ENCODE data around the gene ZBED3. TPM values are rescaled to one million over a fixed set of nuclear protein-coding genes. Genes with fewer than 3 reads are reported as not detected.
"Not testable (repeated sequence)": the region's sequence is repeated elsewhere in the genome, so short reads cannot be mapped to it uniquely, and the experiment has no call there.

Gene ZBED3
- total RNA-seq (2014; rRNA removed; shearing (Covaris generic); ENCODE audit: low replicate concordance), result 0.20 TPM in 1 of 2 replicates, not detected in the other

- no peaks in the 10 kb centered on the region for H3K27me3 ChIP-seq
- H3K36me3 ChIP-seq, result no peaks in the 10 kb centered on the region
- peak within 1 kb of the TSS; percentile 57 for H3K4me3 ChIP-seq
- no peaks in the 10 kb centered on the region for H3K9me3 ChIP-seq
- DNase-seq, result peak; percentile 72
Observed at GRCh38 chr5:77086689-77087483, at the start of gene ZBED3. ZBED3 (minus strand) TSS chr5:77087285; CDS start chr5:77077878, 9,407 bp downstream.

- Histone ChIP-seq H3K27me3 (no peaks in the 10 kb centered on the region), H3K4me3 (no peak overlapping the region), H3K9me3 (no peaks in the 10 kb centered on the region), H3K36me3 (no peaks in the 10 kb centered on the region)
- DNase-seq, result peak; percentile 97
Observed at GRCh38 chr5:77133061-77133758, 46.1 kb upstream of the ZBED3 start.

- DNase-seq, result no peak
- H3K27me3 ChIP-seq, result no peaks in the 10 kb centered on the region
- no peaks in the 10 kb centered on the region for H3K36me3 ChIP-seq
- no peaks in the 10 kb centered on the region for H3K9me3 ChIP-seq
- H3K4me3 ChIP-seq, result no peak overlapping the region
Observed at GRCh38 chr5:77131361-77131760, 44.3 kb upstream of the ZBED3 start.

- Histone ChIP-seq H3K9me3 (no peaks in the 10 kb centered on the region), H3K4me3 (no peak overlapping the region), H3K36me3 (no peaks in the 10 kb centered on the region), H3K27me3 (no peaks in the 10 kb centered on the region)
- DNase-seq, result peak; percentile 48
Observed at GRCh38 chr5:77129391-77129990, 42.4 kb upstream of the ZBED3 start.

GRCh38 chr5:77128411-77129061 is 41.5 kb upstream of the ZBED3 start:
- DNase-seq, result no peak
- Histone ChIP-seq H3K27me3 (no peaks in the 10 kb centered on the region), H3K36me3 (no peaks in the 10 kb centered on the region), H3K4me3 (no peak overlapping the region), H3K9me3 (no peaks in the 10 kb centered on the region)

- H3K9me3 ChIP-seq, result no peaks in the 10 kb centered on the region
- no peaks in the 10 kb centered on the region for H3K27me3 ChIP-seq
- no peaks in the 10 kb centered on the region for H3K36me3 ChIP-seq
- H3K4me3 ChIP-seq, result no peak overlapping the region
- DNase-seq, result no peak
Observed at GRCh38 chr5:77123057-77123456, 36.0 kb upstream of the ZBED3 start.

- Histone ChIP-seq H3K27me3 (no peaks in the 10 kb centered on the region), H3K4me3 (no peak overlapping the region), H3K36me3 (no peaks in the 10 kb centered on the region), H3K9me3 (no peaks in the 10 kb centered on the region)
- DNase-seq, result no peak
Observed at GRCh38 chr5:77120706-77121105, 33.6 kb upstream of the ZBED3 start.

GRCh38 chr5:77120086-77120485 is 33.0 kb upstream of the ZBED3 start:
- no peak overlapping the region for H3K4me3 ChIP-seq

GRCh38 chr5:77117161-77117560 is 30.1 kb upstream of the ZBED3 start:
- no peaks in the 10 kb centered on the region for H3K27me3 ChIP-seq
- no peak overlapping the region for H3K4me3 ChIP-seq
- no peaks in the 10 kb centered on the region for H3K36me3 ChIP-seq
- no peaks in the 10 kb centered on the region for H3K9me3 ChIP-seq
- no peak for DNase-seq

More at GRCh38 chr5:77120086-77120485, 33.0 kb upstream of the ZBED3 start:
- no peaks in the 10 kb centered on the region for H3K27me3 ChIP-seq
- H3K9me3 ChIP-seq, result no peaks in the 10 kb centered on the region
- no peak for DNase-seq
- no peaks in the 10 kb centered on the region for H3K36me3 ChIP-seq

GRCh38 chr5:77107035-77107434 is 19.9 kb upstream of the ZBED3 start:
- H3K9me3 ChIP-seq, DNase-seq, H3K36me3 ChIP-seq, H3K27me3 ChIP-seq, H3K4me3 ChIP-seq: not testable (repeated sequence)

GRCh38 chr5:77104813-77105212 is 17.7 kb upstream of the ZBED3 start:
- H3K36me3 ChIP-seq, result no peaks in the 10 kb centered on the region
- H3K9me3 ChIP-seq, result no peaks in the 10 kb centered on the region
- no peak overlapping the region for H3K4me3 ChIP-seq
- no peak for DNase-seq
- no peaks in the 10 kb centered on the region for H3K27me3 ChIP-seq

- Histone ChIP-seq H3K36me3 (no peaks in the 10 kb centered on the region), H3K4me3 (no peak overlapping the region), H3K27me3 (no peaks in the 10 kb centered on the region), H3K9me3 (no peaks in the 10 kb centered on the region)
- no peak for DNase-seq
Observed at GRCh38 chr5:77103457-77103856, 16.4 kb upstream of the ZBED3 start.

GRCh38 chr5:77102549-77102948 is 15.5 kb upstream of the ZBED3 start:
- H3K36me3 ChIP-seq, result no peaks in the 10 kb centered on the region
- no peaks in the 10 kb centered on the region for H3K27me3 ChIP-seq
- H3K4me3 ChIP-seq, result no peak overlapping the region
- DNase-seq, result no peak
- no peaks in the 10 kb centered on the region for H3K9me3 ChIP-seq

GRCh38 chr5:77101298-77101697 is 14.2 kb upstream of the ZBED3 start:
- DNase-seq, result peak; percentile 64
- Histone ChIP-seq H3K27me3 (no peaks in the 10 kb centered on the region), H3K9me3 (no peaks in the 10 kb centered on the region), H3K4me3 (no peak overlapping the region), H3K36me3 (no peaks in the 10 kb centered on the region)

- no peaks in the 10 kb centered on the region for H3K9me3 ChIP-seq
- H3K27me3 ChIP-seq, result no peaks in the 10 kb centered on the region
- H3K4me3 ChIP-seq, result no peak overlapping the region
- H3K36me3 ChIP-seq, result no peaks in the 10 kb centered on the region
- no peak for DNase-seq
Observed at GRCh38 chr5:77095189-77095588, 8.1 kb upstream of the ZBED3 start.

GRCh38 chr5:77087484-77088261 is 588 bp upstream of the ZBED3 start:
- Histone ChIP-seq H3K36me3 (no peaks in the 10 kb centered on the region), H3K27me3 (no peaks in the 10 kb centered on the region), H3K9me3 (no peaks in the 10 kb centered on the region), H3K4me3 (peak overlapping the region; percentile 57)
- DNase-seq, result peak; percentile 36
